Kidney glomerular epithelial cell (primary cell): Measurements from ENCODE around the gene COX14.
"Not testable (repeated sequence)": the region's sequence is repeated elsewhere in the genome, so short reads cannot be mapped to it uniquely, and the experiment has no call there.

ENCODE experiments used
- DNase-seq: peaks from one replicate; lab custom pipeline; 2025; lab: John Stamatoyannopoulos, UW

Gene COX14

DNA sequence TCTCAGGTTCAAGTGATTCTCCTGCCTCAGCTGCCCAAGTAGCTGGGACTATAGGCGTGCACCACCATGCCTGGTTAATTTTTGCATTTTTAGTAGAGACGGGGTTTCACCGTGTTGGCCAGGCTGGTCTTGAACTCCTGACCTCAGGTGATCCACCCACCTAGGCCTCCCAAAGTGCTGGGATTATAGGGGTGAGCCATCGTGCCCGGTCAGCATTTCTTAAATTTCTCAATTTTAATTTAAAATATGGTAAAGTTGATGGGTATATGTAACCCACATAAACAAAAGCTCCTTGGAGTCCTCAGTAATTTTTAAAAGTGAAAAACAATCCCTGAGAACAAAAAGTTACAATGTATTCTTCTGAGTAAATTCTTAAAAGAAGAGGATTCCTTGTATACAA, 42.9 kb downstream of the COX14 start:
- DNase-seq, result not testable (repeated sequence)

DNA sequence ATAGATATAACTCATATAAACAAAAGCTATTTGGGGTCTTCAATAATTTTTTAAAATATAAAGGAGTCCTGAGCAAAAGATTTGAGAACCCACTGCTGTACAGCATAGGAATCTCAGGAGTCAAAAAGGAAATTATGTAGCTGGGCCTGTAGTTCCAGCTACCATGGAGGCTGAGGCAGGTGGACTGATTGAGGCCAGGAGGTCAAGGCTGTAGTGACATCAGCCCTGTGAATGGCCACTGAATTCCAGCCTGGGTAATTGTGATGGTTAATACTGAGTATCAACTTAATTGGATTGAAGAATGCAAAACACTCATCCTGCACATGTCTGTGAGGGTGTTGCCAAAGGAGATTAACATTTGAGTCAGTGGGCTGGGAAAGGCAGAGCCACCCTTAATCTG, 44.6 kb downstream of the COX14 start:
- DNase-seq, result no peak

DNA sequence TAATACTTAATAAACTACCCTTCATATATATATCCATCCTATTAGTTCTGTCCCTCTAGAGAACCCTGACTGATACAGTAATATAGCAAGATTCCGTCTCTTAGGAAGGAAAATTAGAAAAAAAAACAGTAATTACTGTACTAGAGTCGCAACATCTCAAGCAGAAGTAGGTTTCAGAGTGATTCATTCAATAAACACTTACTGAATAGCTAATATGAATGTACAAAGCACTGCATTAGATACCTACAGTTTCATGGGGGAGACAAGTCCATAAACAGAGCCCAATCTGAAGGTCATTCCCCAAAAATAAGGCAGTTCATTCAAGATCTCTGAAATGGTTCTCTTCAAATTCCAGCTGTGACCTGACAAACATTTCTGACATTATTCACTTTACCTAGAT, 45.2 kb downstream of the COX14 start:
- no peak for DNase-seq

DNA sequence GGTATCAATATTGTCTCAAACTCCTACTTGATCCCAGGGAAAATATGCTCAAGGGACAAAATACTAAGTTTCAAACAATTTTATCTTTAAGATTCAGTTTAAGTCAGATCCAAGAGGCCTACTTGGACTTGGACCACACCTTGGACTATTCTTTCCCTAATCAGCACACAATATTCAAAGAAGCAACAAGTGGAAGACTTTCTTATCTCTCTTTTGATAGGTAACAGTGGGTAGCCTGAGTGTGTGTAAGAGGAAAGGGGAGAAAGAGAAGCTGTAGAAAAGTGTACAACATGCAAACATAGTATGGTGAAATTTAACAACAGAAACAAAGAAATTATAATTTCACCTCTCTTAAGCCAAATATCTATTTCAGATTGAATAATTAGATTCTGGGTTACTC, 48.6 kb downstream of the COX14 start:
- no peak for DNase-seq

DNA sequence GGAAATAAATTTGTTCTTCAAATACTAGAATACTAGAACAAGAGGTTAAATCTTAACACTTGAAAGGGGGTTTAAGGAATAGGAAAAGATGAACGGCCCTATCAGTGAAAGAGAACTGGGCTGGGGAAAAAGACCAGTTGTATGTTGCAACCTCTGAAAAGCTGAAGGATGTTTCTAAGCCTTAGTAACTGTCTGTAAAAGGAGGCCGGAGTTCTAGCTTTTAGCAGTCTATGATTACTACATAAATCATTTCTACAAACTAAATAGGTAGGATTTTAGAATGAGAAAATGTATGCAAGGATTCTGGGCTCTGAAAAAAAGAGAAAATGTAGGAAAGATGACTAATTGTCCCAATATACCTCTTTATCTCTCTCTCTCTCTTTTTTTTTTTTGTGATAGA, 50.2 kb downstream of the COX14 start:
- DNase-seq, result no peak

DNA sequence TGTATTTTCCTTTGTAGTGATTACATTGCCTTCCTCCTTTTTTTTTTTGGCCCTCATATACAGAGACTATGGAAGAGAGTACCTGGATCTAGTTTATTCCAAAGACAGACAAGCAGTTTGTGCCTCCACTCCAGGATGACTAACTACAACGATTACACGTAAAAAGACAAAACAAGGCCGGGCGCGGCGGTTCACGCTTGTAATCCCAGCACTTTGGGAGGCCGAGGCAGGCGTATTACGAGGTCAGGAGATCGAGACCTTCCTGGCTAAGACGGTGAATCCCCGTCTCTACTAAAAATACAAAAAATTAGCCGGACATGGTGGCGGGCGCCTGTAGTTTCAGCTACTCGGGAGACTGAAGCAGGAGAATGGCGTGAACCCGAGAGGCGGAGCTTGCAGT, 52.9 kb downstream of the COX14 start:
- no peak for DNase-seq

DNA sequence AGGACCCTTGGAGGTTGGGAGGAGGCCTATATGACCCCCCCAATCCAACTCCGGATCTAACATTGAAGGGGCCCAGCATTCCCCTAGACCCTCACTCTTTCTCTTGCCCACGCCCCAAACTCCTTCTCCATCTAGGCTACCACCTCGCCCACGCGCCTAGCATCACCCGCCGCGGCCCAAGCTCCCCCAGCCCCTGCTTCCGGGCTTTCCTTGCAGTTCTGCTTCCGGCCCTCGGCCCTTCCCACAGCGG, 54.7 kb downstream of the COX14 start:
- DNase-seq, result no peak

- peak; percentile 97 for DNase-seq
Measured at GRCh38 chr12:50167049-50167828, 55.2 kb downstream of the COX14 start, which contains the start of gene CERS5. CERS5 (minus strand) TSS chr12:50167369; CDS start chr12:50167297, 72 bp downstream.
